ENCODE results near the gene KRTAP1-5. TPM values are rescaled to one million over a fixed set of nuclear protein-coding genes. Genes with fewer than 3 reads are reported as not detected.
"Not testable (repeated sequence)": the region's sequence is repeated elsewhere in the genome, so short reads cannot be mapped to it uniquely, and the experiment has no call there.

The KRTAP1-5 gene
- polyA plus RNA-seq, 1 donor, result not detected

DNA sequence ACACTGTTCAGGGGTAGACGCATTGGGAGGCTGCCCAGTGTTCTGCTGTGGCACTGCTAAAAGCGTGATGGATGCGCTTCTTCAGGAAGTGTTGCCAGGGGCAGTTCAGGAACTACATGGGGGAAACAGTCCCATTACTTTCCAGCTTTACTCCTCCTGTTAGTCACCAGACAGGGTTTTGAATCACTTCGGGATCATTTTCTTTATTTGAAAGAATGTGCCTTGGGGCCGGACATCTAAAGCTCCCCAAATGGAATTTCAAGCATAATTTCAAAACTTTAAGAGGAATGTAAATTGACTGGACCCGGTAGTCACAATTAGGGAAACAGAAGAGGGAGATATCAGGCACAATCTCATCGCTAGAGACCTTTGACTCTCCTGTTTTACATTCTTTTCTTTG lies 21.4 kb upstream of the KRTAP1-5 start:
- DNase-seq (ENCODE audit: low read depth), result no peak

DNA sequence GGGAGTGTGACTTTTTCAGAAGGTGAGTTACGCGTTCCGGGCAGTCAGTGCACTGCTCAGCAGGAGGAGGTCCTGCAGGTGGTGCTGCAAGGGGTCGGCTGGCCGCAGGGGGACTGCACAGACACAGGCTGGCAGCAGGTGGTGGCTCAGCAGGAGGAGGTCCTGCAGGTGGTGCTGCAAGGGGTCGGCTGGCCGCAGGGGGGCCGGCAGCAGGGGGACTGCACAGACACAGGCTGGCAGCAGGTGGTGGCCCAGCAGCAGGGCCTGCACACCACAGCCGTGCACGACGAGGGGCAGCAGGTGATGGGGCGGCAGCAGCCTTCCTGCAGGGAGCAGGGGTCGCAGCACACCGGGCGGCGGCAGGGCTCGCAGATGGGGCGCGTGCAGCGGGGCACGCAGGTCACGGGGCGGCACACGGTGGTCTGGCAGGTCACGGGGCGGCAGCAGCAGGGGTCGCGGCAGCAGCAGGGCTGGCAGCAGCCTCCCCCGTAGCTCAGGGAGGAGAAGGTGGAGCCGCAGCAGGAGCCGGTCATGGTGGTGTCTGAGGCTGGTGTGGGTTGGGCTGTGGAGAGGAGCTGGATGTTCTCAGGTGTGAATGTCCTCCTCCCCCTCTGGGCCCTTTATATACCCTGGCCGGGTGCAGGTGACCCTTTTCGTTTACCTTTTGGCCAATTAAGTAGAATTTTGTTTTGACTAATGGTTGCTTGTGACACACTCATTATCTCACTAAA lies 19.9 kb upstream of the KRTAP1-5 start, which contains the start of gene KRTAP2-1:
KRTAP2-1 (minus strand) TSS at position 582 of the 731 bp plus-strand sequence; CDS start at position 533, 49 bp downstream.
- DNase-seq (ENCODE audit: low read depth), result not testable (repeated sequence)

DNA sequence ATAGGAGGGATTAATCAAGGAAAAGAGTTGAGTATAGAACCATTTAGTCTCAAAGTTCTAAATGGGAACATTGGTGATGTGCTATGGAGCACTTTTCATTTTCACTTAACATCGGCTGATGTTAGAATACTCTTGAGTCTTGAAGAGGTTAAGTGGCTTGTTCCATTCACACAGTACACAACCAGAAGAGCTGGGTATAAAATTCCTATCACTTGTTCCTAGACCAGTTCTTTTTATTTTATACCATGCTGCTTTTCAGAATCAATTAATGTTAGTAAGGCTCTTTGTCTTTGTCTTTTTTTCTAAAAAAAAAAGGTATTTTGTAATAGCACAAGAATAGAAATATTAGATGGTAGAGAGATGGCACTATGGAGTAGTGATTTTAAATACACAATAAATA lies 15.9 kb upstream of the KRTAP1-5 start:
- DNase-seq (ENCODE audit: low read depth), result no peak

DNA sequence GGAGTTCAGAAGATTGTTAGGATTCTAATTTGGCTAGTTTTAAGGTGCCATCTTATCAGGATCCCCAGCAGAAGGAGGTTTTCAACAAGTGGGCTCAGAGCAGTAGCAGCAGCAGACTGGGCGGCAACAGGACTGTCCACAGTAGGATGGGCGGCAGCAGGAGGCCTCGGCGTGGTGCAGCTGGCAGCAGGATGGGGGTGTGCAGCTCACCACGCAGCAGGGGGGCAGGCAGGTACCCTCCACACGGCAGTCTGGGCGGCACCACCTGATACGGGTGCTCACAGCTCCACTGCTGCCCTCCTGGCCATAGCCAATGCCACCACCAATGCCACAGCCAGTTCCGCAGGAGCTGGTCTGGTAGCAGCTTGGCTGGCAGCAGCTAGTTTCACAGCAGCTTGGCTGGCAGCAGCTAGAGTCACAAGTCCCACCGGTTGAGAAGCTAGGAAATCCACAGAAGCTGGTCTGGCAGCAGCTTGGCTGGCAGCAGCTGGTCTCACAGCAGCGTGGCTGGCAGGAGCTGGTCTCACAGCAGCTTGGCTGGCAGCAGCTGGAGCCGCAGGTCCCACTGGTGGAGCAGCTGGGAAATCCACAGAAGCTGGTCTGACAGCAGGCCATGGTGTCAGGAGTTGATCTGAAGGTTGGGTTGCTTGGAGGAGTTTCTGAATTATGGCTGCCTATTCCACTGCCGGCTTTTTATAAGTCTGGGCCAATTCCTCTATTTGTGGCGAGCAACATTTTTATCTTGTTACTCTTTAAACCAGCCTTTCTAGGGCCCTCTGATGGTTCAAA lies 14.0 kb upstream of the KRTAP1-5 start, which contains the start of gene KRTAP1-1:
KRTAP1-1 (minus strand) TSS at position 668 of the 789 bp plus-strand sequence; CDS start at position 615, 53 bp downstream.
- not testable (repeated sequence) for DNase-seq (ENCODE audit: low read depth)

DNA sequence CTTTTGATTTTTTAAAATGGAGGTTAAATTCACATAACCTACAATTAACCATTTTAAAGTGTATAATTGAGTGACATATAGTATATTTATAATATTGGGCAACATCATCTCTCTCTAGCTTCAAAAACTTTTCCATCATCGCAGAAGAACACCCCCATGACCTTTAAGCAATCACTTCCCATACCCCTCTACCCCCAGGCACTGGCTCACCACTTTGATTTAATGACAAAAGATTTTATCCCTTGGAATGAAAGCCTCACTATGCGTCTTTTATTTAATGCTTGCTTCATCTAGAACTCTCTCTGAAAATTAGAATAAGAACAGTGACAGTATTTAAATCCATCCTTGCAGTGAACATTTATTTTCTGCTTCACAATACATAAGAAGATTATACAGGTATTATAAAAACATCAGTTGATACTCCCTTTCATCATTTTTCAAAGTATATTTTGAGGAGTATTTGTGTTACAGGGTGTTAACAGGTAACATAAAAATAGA lies 10.9 kb upstream of the KRTAP1-5 start:
- no peak for DNase-seq (ENCODE audit: low read depth)

DNA sequence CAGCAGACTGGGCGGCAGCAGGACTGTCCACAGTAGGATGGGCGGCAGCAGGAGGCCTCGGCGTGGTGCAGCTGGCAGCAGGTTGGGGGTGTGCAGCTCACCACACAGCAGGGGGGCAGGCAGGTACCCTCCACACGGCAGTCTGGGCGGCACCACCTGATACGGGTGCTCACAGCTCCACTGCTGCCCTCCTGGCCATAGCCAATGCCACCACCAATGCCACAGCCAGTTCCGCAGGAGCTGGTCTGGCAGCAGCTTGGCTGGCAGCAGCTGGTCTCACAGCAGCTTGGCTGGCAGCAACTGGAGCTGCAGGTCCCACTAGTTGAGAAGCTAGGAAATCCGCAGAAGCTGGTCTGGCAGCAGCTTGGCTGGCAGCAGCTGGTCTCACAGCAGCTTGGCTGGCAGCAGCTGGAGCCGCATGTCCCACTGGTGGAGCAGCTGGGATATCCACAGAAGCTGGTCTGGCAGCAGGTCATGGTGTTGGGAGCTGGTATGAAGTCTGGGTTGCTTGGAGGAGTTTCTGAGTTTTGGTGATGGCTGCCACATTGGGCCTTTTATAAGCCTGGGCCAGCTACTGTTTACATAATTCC lies 7.4 kb upstream of the KRTAP1-5 start, which contains the start of gene KRTAP1-3:
KRTAP1-3 (minus strand) TSS at position 529 of the 590 bp plus-strand sequence; CDS start at position 476, 53 bp downstream.
- not testable (repeated sequence) for DNase-seq (ENCODE audit: low read depth)

DNA sequence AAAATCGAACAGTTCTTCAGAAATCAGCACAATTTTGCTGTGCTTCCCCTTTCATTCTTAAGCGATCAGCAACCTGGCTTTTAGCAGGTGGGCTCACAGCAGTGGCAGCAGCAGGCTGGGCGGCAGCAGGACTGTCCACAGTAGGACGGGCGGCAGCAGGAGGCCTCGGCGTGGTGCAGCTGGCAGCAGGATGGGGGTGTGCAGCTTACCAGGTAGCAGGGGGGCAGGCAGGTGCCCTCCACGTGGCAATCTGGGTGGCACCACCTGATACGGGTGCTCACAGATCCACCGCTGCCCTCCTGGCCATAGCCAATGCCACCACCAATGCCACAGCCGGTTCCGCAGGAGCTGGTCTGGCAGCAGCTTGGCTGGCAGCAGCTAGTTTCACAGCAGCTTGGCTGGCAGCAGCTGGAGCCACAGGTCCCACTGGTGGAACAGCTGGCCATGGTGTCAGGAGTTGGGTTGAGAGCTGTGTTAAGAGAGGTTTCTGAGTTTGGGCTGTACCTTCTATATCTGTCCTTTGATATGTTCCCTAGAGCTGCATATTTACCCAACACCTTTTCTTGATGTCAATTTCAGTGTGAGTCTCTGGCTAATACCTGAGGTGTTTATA lies 2.7 kb upstream of the KRTAP1-5 start, which contains the start of gene KRTAP1-4:
KRTAP1-4 (minus strand) TSS at position 563 of the 613 bp plus-strand sequence; CDS start at position 446, 117 bp downstream.
- no peak for DNase-seq (ENCODE audit: low read depth)

DNA sequence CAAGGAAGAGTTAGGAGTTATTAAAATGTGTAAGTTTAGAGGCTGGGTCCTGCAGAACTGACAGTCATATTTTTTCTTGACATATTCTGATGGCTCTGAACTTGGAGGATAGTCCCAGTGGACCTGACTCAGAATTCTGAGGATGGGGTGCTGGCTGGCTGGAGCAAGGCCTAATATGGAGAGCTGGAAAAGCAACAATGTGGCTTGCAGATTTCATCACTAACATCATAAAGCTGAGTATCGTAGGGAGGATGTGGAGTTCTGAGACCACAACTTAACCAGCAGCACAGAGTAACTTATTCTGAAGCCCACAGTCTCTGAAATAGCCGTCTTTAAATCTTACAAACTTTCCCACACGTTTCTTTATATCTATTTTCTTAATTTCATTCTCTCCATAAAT lies 2.3 kb downstream of the KRTAP1-5 start:
- no peak for DNase-seq (ENCODE audit: low read depth)

DNA sequence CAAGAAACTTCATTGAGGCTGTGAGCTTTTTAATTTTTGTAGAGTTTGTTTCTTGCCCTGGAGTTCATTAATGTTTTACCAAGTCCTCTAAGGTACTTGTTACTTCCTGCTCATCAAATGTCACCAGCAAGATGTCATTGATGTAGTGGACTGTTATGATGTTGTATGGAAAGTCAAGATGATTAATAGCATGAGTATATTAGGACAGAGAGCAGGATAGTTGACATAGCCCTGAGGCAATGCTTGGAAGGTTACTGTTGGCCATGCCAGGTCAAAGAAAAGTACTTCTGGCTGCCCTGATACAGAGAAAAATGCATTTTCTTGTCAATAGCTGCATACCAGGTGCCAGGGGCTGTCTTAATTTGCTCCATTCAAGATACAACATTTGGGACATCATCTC lies 6.7 kb downstream of the KRTAP1-5 start:
- DNase-seq (ENCODE audit: low read depth), result no peak

DNA sequence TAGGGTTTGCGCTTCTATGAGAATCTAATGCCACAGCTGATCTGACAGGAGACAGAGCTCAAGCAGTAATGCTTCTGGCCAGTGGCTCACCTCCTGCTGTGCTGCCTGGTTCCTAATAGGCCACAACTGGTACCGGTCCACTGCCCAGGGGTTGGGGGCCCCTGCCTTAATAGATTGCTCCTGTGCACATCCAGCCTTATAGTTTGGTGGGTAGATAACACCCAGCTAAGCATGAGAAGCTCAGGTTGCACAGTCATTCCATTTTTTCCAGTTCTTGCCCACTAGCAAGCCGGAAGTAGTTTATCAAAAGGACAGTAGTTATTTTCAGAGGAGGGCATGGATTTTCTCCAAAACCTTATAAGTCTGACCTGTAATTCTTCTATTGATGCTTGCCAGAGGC lies 7.6 kb downstream of the KRTAP1-5 start:
- no peak for DNase-seq (ENCODE audit: low read depth)

DNA sequence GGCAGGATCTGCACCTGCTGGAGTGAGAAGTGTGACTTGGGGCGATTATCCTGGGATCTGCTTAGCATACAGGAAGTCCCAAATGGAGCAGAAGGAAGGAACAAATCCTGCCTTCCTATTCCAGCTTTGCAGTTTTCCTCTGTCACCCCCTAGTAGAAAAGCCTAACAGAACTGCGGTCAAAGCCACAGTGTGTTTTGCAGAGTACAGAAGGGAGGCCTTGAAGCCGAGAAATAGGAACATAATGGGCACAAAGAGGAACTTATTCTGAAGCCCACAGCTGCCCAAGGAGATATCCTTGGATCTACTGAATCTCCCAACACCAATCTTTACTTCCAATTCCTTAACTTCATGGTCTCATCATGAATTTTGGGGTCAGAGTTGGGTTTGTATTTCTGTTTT lies 8.5 kb downstream of the KRTAP1-5 start:
- no peak for DNase-seq (ENCODE audit: low read depth)

DNA sequence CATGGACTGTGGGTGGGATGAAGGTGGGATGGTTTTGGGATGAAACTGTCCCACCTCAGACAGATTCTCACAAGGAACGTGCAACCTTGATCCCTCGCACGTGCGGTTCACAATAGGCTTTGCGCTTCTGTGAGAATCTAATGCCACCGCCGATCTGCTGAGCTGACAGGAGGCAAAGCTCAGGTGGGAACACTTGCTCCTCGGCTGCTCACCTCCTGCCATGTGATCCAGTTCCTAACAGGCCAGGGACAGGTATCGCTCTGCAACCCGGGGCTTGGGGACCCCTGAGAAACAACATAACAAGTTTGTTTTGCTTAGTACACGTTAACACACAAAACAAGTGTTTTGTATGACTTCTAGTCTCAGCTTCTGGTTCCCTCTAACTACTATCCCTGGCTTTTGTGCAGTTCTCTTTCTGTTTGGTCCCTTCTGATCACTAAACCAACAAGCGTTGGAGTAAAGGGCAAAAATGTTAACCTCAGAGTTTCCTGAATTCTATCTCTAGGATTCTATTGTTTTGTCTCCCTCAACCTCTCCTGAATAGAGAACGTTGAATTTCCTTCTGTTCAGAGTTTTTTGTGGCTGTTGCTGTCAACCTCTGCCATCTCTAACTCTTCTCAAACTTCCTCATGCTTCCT lies 10.3 kb downstream of the KRTAP1-5 start:
- no peak for DNase-seq (ENCODE audit: low read depth)

DNA sequence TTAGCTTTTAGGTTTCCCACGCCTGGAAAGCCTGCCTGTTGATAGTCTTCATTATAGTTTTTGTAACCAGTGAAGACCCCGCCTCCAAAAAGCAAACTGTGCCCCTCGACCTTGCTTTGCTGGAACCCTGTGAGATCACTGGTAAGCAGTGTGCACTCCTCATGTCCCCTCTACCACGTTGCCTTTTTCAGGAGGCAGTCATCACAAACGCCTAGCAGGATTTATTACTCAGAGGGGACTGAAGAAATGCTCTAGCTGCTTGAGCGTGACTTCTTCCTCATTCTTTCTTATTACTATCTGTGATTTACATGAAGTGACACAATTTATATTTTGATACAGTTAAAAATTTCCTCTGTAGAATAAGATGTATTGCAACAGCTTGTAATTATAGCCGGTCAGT lies 11.6 kb downstream of the KRTAP1-5 start:
- no peak for DNase-seq (ENCODE audit: low read depth)

DNA sequence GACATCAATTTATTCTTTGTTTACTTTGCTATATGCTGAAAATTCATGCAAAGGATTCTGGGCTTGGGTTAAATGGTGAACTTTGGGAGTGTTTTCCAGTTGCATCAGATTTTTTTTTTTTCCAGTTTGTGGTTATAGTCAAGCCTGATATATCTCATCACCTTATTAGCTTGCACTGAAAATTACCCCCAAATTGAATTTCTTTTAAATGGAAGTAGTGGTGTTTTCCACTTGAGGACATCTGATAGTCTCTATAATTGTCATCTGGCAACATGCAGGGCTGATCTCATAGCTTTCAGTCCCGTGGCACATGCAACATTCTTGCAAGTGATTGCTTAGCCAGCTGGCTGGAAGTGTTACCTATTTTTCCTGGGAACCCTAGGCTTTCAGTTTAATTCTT lies 13.4 kb downstream of the KRTAP1-5 start:
- DNase-seq (ENCODE audit: low read depth), result peak; percentile 14

DNA sequence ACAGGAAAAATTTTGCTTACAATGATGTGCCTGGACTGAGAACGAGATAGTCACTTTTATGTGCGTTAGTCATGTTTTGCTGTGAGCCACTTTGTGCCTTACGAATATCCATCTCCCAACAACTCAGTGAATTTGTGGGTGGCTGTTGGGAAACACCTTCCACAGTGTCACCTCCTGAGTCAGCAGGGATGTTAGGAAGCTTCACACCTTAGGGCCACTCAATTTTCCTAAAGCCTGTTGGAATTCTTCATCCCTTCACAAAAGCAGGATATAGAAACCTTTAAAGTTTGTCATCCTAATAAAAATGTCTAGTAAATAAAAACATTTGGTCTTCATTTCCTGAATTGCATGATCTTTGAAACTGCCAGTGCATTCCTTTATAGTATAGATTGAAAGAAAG lies 13.8 kb downstream of the KRTAP1-5 start:
- no peak for DNase-seq (ENCODE audit: low read depth)

DNA sequence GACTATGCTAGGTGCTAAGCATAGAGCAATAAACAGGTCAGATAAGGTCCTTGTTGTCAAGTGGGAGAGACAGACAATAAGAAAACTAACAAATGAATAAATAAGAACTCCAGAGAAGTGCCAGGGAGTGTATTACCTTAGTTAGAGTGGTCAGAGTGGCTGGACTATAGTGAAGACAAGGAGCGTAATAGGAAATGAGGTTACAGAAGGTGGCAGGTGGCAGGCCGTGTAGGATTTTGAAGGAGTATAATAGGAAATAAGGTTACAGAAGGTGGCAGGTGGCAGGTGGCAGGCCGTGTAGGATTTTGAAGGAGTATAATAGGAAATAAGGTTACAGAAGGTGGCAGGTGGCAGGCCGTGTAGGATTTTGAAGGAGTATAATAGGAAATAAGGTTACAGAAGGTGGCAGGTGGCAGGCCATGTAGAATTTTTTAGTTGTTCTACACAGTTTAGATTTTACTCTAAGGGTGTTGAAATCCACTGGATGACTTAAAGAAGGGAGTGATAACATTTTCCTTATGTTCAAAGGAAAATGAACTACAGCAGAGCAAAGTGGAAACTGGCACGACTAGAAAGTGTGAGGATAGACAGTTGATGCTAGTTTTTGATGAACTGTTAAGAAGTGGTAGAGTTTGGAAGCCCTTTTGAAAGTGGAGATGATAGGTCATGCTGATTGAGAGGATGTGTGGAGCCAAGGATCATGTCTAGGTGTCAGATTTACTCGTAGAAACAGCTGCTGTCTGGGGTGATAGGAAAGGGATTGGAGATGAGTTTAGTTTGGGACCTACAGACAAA lies 14.5 kb downstream of the KRTAP1-5 start:
- no peak for DNase-seq (ENCODE audit: low read depth)

DNA sequence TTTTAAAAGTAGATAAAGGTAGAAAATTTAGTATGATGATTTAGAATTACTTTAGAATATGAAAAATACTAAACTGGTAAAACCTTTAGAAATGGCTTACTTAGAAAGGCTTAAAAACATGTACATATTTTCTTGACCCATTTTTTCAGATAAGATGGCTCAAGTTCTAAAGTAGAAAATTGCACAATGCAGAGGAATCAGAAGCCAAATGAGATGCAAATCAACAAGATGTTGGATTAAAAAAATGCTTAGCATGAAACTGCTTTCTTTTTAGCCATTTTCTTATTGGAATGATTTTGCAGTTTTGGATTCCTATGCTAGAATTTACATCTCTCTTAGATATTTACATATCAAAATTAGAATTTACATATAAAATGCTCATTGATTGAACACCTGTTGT lies 16.6 kb downstream of the KRTAP1-5 start:
- no peak for DNase-seq (ENCODE audit: low read depth)

DNA sequence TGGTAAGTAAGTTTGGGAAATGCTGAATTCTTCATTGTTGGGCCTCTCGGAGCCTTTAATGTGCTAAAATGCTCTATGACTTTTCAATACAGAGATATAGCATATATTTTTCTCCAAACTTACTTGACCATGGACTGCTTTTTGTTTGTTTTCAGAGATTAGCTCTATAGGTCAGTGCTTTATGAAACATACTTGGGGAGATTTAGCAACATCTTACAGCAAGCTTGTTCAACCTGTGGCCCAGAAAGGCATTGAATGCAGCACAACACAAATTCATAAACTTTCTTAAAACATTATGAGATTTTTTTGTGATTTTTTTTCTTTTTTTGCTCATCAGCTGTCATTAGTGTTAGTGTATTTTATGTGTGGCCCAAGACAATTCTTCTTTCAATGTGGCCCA lies 17.1 kb downstream of the KRTAP1-5 start:
- no peak for DNase-seq (ENCODE audit: low read depth)

DNA sequence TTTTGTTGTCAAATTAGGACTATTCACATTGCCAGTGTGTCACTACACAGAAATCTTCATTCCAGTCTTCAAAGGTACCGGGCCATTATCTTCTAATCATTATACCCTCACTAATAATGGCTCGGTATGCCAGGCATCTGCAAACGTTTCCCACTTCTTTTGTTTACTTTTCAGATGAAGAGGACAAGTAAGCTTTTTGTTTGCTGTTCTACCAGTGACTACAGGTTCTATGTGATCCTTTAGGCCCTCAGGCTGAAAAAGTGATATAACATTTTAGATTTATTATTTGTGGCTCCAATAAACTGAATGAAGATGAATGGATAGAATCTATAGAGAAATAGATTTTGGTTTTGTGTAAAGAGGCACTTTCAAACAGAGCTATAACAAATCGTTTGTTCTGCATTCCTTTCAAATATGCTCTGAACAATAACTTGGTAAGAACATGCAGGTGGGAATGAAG lies 17.7 kb downstream of the KRTAP1-5 start:
- no peak for DNase-seq (ENCODE audit: low read depth)

DNA sequence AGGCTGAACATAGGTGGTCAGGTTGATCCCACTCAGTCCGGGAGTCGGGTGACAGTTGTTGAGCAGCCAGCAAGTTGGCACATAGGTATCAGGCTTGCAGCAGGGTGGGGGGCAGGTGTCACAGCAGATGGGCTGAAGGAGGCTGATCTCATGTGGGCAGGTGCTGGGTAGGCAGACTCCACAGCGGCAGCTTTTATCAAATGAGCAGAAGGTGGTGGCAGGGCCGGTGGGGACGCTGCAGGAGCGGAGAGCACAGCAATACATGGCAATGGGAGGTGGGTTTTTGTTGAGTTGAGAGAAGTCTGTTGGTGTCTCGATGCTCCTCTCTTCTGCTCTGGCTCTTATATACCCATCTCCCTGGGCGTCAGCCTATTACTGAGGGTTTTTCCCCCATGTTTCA lies 18.2 kb downstream of the KRTAP1-5 start, which contains the start of gene KRTAP3-1:
KRTAP3-1 (minus strand) TSS at position 318 of the 400 bp plus-strand sequence; CDS start at position 264, 54 bp downstream.
- no peak for DNase-seq (ENCODE audit: low read depth)
